ENCODE data around the gene TUBGCP6.

GRCh38 chr22:50250555-50251476, 6.0 kb upstream of the TUBGCP6 start, which contains the start of gene HDAC10:
- TF ChIP-seq CTCF (IDR thresholded peaks at IDR 0.05) (no peak), ZFX (IDR thresholded peaks at IDR 0.05; ENCODE audit: borderline replicate concordance) (no peak)
